ENCODE results near the gene RTKN.
"Not testable (repeated sequence)": the region's sequence is repeated elsewhere in the genome, so short reads cannot be mapped to it uniquely, and the experiment has no call there.

Gene RTKN

GRCh38 chr2:74441690-74442482 is at the start of gene RTKN:
TSS of gene RTKN (minus strand) at chr2:74441937. CDS start at chr2:74441816, 121 bp downstream.
- DNase-seq (ENCODE audit: low spot score), result no peak

DNA sequence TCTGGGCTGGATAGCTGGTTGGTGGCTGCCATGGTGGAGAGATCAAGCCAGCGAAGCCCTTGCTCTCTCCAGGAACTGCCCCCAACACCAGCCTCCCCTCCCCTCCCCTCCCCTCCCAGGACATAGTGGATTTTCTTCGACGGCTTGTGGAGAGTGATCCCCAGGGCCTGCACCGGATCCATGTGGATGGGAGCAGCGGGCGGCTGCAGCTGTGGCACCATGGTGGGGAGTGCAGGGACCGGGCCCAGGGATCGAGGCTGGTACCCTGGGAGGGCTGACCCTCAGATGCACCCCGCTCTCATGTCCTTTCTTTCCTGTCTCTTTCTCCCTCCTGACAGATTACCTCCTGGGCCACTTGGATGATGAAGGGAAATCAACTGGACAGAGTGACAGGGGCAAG is 48.2 kb upstream of the RTKN start:
- no peak for DNase-seq (ENCODE audit: low spot score)

GRCh38 chr2:74488643-74489481 is 47.1 kb upstream of the RTKN start:
- DNase-seq (ENCODE audit: low spot score), result no peak

DNA sequence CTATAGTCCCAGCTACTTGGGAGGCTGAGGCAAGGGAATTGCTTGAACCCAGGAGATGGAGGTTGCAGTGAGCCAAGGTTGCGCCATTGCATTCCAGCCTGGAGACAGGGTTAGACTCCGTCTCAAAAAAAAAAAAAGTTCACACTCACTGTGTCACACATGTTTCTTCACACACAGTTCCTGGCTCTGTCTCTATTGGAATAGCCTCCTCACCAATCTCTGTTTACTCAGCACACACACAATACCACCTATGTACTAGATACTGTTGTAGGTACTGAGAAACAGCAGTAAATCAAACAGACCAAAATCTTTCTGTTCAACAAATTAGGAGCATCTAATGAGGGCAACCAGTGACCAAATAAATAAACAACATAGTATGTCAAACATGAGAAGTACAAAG is 44.4 kb upstream of the RTKN start:
- DNase-seq (ENCODE audit: low spot score), result no peak

DNA sequence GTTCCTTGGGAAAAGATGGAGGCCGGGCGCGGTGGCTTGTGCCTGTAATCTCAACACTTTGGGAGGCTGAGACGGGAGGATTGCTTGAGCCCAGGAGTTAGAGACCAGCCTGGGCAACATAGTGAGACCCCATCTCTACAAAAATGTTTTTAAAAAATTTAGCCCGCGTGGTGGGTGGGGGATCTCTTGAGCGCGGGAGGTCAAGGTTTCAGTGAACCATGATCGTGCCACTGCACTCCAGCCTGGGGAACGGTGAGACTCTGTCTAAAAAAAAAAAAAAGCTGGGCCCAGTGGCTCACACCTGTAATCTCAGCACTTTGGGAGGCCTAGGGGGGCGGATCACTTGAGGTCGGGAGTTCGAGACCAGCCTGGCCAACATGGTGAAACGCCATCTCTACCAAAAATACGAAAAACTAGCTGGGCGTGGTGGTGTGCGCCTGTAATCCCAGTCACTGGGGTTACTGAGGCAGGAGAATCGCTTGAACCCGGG is 42.0 kb upstream of the RTKN start:
- not testable (repeated sequence) for DNase-seq (ENCODE audit: low spot score)

DNA sequence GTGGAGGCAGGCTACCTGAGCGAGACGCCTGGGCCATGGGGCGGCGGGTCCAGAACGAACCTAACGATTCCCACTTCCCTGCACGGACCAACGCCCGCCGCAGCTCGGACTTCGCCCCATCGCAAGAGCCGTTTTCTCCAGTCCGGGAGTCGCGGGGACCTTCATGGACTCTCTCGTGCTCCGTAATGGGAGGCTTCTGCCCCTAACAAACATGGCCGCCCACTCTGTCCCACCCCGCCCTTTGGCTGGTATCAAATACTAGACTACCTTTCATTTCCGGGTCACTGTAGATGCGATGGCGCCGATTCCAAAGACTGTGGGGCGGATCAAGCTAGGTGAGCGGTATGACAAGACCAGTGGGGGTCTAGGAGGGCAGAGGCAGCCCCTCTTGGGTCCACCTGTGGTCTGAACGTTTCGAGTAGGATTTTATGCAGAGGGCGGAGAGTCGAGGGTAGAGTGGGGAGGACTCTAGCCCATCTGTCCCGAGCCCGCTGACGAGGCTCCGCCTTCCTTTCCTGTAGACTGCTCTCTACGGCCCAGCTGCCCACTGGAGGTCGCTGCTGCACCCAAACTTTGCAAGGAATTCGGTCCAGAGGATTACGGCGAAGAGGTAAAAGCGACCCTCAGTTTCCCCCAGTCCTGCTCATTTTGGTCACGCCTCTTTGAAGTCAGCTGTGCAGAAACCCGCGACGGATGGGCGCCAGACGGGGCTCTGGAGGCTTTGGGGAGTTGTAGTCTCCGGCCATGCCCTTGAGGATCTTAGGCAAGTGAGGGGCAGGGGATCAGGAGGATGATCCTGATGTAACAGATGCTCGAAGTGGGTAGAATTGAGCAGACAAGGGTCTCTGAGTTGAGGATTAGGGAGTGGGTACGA is 41.3 kb upstream of the RTKN start, which contains the start of the genes CCDC142 and TTC31:
CCDC142 (minus strand) TSS at position 198 of the 874 bp plus-strand sequence; CDS start at position 37, 161 bp downstream.
TTC31 (plus strand) TSS at position 281 of the 874 bp plus-strand sequence; CDS start at position 296, 15 bp downstream.
- DNase-seq (ENCODE audit: low spot score), result peak; percentile 95

DNA sequence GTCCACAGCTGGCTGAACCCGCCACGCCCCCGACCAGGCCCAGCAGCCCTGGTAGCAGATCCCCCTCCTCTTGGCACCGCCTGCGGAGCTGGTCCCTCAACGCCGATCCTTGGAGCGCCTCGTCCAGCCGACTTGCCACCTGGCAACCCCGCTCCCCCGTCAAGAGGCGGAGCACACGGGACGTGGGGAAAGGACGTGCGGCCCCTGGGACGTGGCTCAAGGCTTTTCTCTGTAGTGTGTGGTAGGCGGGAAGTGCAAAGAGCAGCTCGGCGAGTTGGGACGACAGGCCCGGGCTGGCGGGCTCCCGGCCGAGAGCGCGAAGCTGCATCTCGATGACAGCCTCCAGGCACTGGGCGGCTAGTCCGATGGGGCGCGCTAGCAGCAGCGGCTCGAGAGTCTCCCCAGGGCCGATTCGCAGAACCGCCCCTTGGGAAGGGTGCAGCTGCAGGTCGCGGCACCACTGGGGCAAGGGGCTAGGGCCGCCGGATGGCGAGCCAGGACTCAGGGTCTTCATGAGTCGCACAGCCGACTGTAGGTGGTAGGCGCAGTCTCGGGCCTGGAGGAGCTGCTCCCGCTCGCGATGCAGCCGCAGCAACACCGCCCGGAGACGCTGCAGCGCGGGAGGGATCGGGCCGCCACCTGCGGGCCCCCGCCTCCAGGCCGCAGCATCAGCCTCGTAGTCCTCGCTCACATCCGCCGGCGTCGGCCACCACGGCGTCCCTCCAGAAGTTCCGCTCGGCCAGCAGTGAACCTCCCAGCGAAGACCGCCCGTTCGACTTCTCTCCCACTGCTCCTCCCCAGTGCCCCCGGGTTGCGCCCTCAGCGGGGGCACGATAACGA is 40.4 kb upstream of the RTKN start:
- no peak for DNase-seq (ENCODE audit: low spot score)

DNA sequence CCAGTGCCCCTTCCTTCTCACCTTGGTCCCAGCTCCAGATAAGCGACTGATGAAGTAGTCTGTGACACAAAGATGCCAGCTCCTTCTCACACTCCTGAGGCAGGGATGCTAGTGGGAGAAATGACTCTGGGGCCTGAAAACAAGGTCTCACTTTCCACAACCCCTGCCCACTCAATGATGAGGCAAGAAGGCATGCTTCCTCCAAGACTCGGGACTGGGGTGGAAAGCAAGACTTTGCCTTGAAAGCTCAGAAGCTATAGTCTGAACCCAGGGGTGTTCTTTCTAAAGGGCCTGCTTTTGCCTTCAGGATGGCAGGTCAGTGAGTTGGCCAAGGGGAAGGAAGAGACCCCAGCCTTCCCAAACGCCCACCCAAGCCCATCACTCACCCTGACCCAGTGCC is 39.7 kb upstream of the RTKN start:
- no peak for DNase-seq (ENCODE audit: low spot score)

DNA sequence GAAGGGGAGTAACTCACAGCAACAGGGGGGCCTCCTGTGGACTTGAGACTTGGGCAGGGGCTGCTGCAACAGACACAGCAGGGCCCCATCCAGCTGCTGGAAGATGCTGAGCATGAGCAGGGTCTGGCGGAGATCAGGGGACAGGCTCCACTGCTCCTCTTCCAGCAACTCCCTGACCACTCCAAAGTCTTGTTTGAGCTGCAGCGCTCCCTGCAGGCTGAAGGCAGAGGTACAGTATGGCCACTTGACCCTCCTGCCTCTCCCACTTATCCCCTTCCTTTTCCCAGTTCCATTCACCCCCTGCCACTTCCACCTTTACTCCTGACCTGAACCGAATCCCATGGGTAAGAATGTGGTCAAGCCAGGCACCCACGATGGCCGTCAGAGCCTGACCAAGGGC is 33.2 kb upstream of the RTKN start:
- no peak for DNase-seq (ENCODE audit: low spot score)

GRCh38 chr2:74474481-74474880 is 32.7 kb upstream of the RTKN start:
- DNase-seq (ENCODE audit: low spot score), result no peak

DNA sequence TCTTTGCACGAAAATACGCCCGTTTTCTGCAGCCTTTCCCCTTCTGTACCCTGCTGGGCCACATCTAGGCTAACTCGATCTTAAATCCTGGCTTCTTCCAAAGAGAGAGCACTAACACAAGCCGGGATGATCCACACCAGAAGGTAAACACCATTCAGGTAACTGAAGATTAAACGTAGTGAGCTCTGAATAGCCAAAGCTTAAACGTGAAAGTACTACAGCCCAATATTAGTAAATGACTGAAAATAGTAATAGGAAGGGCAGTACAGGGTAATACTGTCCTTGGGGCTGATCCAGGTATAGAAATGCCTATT is 31.2 kb upstream of the RTKN start:
- no peak for DNase-seq (ENCODE audit: low spot score)

DNA sequence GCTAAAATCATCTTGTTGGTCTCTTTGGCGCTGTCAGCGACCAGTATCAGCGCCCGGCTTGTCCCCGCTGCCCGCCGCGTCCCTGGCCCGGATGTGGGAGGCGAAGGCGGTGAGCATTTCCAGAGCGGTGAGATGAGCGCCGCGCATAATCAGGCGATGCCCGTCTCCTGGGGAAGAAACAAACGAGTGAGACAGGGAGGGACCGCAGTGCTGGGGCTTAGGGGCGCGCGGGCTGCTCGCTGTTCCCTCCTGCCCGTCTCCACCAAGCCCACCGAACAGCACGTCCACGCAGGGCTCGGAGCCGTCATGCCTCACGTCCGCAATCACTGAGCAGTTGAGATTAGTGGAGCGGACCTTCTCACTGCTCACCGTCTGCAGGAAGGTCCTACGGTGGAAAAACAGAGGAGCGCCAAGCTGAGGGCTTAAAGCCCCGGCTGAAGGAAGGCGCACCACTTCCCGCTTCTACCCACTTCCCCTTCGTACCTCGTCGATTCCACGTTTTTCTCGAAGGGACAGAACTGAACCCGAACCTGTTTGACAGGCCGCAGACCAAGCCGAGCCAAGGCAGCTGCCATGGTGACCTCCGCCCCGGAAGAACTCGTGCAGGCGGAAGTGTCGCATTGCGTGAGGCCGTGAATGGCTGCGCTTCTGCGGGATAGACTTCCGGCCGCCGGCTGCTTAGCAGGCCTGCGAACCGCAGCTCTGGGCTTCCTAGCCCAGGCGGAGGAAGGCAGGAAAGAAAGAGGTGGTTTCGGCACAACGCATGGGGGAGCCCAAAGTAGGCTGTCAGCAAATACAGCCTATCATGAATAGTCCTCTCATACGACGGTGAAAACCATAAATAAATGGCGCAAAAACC is 30.6 kb upstream of the RTKN start, which contains the start of gene MRPL53:
MRPL53 (minus strand) TSS at position 595 of the 859 bp plus-strand sequence; CDS start at position 575, 20 bp downstream.
- peak; percentile 97 for DNase-seq (ENCODE audit: low spot score)

DNA sequence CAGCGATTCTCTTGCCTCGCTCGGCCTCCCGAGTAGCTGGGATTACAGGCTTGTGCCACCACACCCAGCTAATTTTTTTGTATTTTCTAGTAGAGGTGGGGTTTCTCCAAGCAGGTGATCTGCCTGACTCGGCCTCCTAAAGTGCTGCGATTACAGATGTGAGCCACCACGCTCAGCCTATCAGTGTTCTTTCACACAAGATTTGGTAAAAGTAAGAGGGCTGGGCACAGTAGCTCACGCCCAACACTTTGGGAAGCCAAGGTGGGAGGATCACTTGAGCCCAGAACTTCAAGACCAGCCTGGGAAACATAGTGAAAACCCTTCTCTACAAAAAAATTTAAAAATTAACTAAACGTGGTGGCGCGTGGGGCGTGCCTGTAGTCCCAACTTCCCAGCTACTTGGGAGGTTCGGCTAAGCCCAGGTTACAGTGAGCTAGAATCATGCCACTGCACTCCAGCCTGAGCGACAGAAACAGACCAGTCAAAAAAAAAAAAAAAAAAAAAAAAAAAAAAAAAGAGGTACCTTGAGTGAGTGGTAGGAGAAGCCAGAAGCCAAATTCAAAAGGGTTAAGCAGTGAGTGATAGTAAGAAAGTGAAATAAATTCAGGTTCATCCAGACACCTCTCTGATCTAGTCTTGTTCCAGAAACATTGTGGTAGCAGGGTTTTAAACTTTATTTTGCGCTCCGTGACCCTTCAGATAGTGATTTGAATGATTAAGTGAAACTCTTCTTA is 29.8 kb upstream of the RTKN start:
- no peak for DNase-seq (ENCODE audit: low spot score)

- not testable (repeated sequence) for DNase-seq (ENCODE audit: low spot score)
Measured at GRCh38 chr2:74470742-74471141, 29.0 kb upstream of the RTKN start.

DNA sequence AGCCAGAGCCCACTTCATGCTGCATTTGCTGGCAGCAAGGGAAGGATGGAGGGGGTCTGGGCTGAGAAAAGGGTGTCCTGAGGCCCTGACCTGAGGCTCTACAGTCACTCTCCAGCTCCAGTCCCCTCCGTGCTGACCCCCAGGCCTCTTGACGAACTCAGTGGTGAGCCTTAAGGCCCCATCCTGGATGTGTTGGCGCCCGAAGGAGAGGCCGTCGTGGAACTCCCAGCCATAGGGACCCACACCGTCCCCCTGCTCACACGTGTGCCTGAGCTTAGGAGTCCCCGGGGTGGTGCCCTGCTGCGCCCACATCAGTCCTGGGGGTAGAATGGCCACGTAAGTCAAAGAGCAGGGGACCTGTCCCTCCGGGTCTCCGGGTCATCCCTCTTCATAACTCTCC is 22.7 kb upstream of the RTKN start:
- no peak for DNase-seq (ENCODE audit: low spot score)

DNA sequence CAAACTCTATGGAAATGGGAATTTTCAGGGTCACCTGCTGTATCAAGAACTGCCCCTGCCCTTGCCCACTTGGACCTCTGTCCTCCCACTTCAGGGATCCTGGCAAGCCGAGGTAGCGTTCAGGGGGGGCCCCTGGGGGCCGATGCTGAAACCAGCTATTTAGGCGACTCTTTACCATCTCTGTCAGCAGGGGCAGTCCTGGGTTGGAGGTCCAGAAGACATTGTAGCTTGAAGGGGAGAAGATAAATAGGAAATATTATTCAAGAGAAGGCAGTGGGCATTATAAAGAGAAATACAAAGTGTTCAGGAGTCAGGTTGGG is 21.0 kb upstream of the RTKN start:
- DNase-seq (ENCODE audit: low spot score), result no peak

- no peak for DNase-seq (ENCODE audit: low spot score)
Measured at GRCh38 chr2:74462054-74462785, 20.5 kb upstream of the RTKN start.

- no peak for DNase-seq (ENCODE audit: low spot score)
Measured at GRCh38 chr2:74461187-74462053, 19.7 kb upstream of the RTKN start.

Measured in activated CD4-positive, alpha-beta T cell treated with anti-CD3 and anti-CD28 coated beads, Interleukin-2, Interleukin-4, amounts not matched to agents 100 ng/mL and 50 ng/mL, durations not matched to agents 16 hours and 8 hours (primary cell).